Central memory CD8-positive, alpha-beta T cell (primary cell): ENCODE data around the gene ESRP2.

Experiments used
- ATAC-seq: fragments of 150-1000 bp; cut with Tn5 transposase; replicated peaks from 2 replicates; pipeline ENCODE4 v1.10.0; 2022; ENCODE audit warnings: mild to moderate bottlenecking, moderate FRiP score, moderate number of reproducible peaks; ENCODE audit not compliant: poor library complexity, severe bottlenecking; ENCODE audit errors: extremely low read depth
- DNase-seq, 2 donors: peaks; one replicate each; pipeline ENCODE4 v3.0.0; 2021; ENCODE audit warnings: low spot score in 2 of 2
- H3K27ac Mint-ChIP-seq: one replicate; pipeline ENCODE4 v1.8.0; 2022; ENCODE audit warnings: low read depth, mild to moderate bottlenecking, moderate library complexity, mixed read lengths
- H3K27me3 Mint-ChIP-seq: one replicate; pipeline ENCODE4 v1.8.0; 2022; ENCODE audit warnings: mixed read lengths
- H3K36me3 Mint-ChIP-seq: one replicate; pipeline ENCODE4 v1.8.0; 2022; ENCODE audit warnings: mild to moderate bottlenecking, moderate library complexity, mixed read lengths; ENCODE audit not compliant: insufficient read depth
- H3K4me1 Mint-ChIP-seq: one replicate; pipeline ENCODE4 v1.8.0; 2022; ENCODE audit warnings: mixed read lengths
- H3K4me3 Mint-ChIP-seq: one replicate; pipeline ENCODE4 v1.8.0; 2022; ENCODE audit warnings: mild to moderate bottlenecking, moderate library complexity, mixed read lengths
- H3K9me3 Mint-ChIP-seq: one replicate; pipeline ENCODE4 v1.8.0; 2022; ENCODE audit warnings: mixed read lengths

ESRP2 gene

GRCh38 chr16:68179855-68180254 is 56.1 kb downstream of the ESRP2 start:
- H3K36me3 Mint-ChIP-seq = peaks cover 71% of the 10 kb centered on the region

GRCh38 chr16:68179196-68179795 is 56.6 kb downstream of the ESRP2 start:
- no peak overlapping the region for H3K4me3 Mint-ChIP-seq

More at GRCh38 chr16:68179855-68180254, 56.1 kb downstream of the ESRP2 start:
- Mint-ChIP-seq H3K4me1 (peaks cover 15% of the 10 kb centered on the region), H3K27ac (no peak overlapping the region), H3K9me3 (no peaks in the 10 kb centered on the region), H3K27me3 (no peaks in the 10 kb centered on the region), H3K4me3 (no peak overlapping the region)
- ATAC-seq (no peak), DNase-seq (no peak)

More at GRCh38 chr16:68179196-68179795, 56.6 kb downstream of the ESRP2 start:
- ATAC-seq (no peak), DNase-seq (no peak)
- Mint-ChIP-seq H3K27ac (peak overlapping the region; percentile 82), H3K4me1 (peaks cover 15% of the 10 kb centered on the region), H3K9me3 (no peaks in the 10 kb centered on the region), H3K36me3 (peaks cover 71% of the 10 kb centered on the region), H3K27me3 (no peaks in the 10 kb centered on the region)
